Activated CD8-positive, alpha-beta memory T cell treated with anti-CD3 and anti-CD28 coated beads for 36 hours (primary cell): ENCODE data around the gene CNDP1. TPM values are rescaled to one million over a fixed set of nuclear protein-coding genes. Genes with fewer than 3 reads are reported as not detected.
"Not testable (repeated sequence)": the region's sequence is repeated elsewhere in the genome, so short reads cannot be mapped to it uniquely, and the experiment has no call there.

Experiments used
- CTCF ChIA-PET: fragments of 350-600 bp; sonication (Branson Sonifier 250); formaldehyde crosslinking; loops from one replicate; lab custom pipeline; 2021; ENCODE audit warnings: antibody characterized with exemption; lab: Charles Lee
- POLR2A ChIA-PET: fragments of 350-600 bp; sonication (Branson Sonifier 250); formaldehyde crosslinking; loops from one replicate; lab custom pipeline; 2021; ENCODE audit warnings: antibody characterized with exemption; lab: Charles Lee
- total RNA-seq, 2 experiments: library from RNA; stranded (reverse); gene quantifications; one replicate each; pipeline ENCODE4 v1.2.3, GENCODE V29; 2021

The CNDP1 gene
- total RNA-seq, 2 experiments from 2014 or later: not detected

DNA sequence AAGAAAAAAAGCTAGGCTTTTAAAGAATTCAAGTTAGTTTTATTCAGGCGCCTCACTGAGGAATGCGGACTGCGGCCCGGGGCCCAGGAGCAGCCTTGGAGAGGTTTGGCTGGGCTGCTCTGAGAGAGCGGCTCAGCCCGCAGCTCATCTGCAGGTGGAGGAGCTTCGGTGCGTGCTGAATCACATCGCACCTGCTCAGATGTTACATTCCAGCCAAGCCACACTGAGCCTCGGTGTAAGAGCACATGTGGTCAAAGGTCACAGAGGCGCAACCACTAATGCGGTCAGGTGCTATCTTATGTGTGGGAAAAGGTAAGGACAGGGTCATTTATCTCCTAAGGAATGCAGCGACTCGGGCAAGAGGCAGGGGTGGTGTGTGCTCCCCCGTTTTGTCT, 17.1 kb upstream of the CNDP1 start:
- ChIA-PET POLR2A (no interaction called here), CTCF (no interaction called here)

DNA sequence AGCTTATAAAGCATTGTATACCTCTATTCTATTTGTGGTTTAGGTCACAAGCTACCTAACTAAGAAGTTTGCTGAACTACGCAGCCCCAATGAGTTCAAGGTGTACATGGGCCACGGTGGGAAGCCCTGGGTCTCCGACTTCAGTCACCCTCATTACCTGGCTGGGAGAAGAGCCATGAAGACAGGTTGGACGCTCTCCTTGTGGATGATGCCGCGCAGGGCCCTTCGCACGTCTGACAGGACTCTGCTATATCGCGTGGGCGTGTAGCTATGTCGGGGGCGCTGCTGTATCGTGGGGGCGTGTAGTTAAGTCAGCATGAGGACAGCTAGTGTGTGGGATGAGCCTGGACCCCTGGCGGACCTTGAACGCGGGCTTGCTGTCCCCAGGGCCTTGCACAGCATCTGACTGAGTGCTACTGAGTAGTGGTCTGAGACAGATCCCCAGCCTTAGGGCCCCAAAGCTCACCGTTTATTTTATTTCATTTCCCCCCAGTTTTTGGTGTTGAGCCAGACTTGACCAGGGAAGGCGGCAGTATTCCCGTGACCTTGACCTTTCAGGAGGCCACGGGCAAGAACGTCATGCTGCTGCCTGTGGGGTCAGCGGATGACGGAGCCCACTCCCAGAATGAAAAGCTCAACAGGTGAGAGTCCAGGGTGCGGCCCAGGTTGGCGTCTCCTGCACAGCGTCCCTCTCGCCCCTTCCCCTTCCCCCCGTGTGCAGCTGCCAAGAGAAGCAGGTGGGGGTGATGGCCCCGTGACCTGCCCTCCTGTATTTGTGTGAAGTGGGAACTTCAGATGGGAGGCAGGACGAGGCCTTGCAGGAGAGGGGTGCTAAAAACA, 15.6 kb upstream of the CNDP1 start:
- ChIA-PET CTCF (no interaction called here), POLR2A (interaction anchor here (0.6 kb wide), 1 partner anchor 34 kb away, joined by 3 read pairs; no protein-coding TSS in a partner anchor)

DNA sequence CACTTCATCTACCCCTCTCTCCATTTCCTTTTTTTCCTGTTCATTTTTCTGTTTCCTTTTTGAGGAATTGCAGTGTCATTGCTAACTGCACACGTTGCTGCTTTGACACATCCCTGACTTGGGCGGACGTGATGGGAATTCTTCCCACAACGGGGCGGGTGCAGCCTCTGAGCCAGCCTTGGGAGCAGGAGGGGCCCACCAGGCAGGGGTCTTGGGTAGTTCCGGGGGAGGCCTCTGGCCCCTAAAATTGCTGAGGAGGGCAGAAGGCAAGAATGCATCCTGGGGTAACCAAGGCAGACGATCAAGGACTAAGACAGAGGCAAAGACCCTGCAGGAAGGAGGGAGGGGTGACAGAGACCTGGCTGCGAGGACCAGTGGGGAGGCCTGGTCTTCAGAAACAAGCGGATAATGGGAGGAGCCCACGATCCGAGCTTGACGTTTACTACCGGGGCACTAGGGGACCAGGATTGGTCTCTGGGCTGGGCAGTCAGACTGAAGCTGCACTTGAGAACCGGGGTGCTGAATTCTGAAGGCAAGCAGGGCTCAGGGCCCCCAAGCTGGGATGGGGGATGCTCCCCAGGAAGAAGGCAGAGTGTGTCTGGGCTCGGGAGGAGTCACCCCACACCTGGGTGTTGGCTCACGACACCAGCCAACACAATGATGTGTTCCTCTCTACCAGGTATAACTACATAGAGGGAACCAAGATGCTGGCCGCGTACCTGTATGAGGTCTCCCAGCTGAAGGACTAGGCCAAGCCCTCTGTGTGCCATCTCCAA, 14.8 kb upstream of the CNDP1 start:
- ChIA-PET POLR2A (no interaction called here), CTCF (no interaction called here)

DNA sequence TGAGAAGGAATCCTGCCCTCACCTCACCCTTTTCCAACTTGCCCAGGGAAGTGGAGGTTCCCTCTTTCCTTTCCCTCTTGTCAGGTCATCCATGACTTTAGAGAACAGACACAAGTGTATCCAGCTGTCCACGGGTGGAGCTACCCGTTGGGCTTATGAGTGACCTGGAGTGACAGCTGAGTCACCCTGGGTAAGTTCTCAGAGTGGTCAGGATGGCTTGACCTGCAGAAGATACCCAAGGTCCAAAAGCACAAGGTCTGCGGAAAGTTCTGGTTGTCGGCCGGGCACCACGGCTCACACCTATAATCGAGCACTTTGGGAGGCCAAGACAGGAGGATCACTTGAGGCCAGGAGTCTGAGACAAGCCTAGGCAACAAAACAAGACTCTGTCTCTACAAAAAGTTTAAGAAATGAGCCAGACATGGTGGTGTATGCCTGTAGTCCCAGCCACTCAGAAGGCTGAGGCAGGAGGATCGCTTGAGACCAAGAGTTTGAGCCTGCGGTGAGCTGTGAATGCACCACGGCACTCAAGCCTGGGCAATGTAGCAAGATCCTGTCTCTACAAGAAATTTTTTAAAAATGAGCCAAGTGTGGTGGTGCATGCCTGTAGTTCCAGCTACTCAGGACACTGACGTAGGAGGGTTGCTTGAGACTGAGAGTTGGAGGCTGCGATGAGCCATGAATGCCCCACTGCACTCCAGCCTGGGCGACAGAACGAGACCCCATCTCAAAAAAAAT, 14.0 kb upstream of the CNDP1 start:
- POLR2A ChIA-PET: no interaction called here
- CTCF ChIA-PET: no interaction called here

DNA sequence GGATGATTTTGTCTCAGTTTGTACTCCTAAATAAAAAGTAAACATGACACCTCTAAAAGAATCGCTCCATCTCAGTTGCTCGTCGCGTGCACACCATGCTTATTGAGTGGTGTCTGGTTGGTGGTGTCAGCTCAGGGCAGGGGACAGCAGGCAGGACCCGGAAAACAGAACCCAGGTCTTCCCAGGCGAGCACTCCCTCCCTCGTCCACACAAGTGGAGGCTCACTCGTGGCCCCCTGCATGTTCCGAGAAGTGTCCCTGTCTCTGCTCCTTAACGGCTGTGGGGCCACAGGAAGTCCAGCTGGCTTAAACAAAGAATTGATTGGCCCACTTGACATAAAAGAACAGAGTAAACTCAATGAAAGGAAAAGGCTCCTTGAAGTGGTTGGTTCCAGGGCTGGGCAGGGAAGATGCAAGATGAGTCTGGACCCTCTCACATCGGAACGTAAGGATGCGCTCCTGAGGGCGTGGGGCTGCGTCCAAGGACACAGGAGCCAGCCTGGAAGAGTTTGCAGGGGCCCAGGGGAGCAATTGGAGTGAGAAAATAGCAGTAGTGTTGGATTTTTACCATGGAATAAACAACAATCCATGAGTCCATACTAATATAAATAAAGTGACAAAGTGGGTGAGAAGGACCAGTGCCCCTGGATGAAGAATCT, 13.1 kb upstream of the CNDP1 start:
- CTCF ChIA-PET: no interaction called here
- POLR2A ChIA-PET: no interaction called here

DNA sequence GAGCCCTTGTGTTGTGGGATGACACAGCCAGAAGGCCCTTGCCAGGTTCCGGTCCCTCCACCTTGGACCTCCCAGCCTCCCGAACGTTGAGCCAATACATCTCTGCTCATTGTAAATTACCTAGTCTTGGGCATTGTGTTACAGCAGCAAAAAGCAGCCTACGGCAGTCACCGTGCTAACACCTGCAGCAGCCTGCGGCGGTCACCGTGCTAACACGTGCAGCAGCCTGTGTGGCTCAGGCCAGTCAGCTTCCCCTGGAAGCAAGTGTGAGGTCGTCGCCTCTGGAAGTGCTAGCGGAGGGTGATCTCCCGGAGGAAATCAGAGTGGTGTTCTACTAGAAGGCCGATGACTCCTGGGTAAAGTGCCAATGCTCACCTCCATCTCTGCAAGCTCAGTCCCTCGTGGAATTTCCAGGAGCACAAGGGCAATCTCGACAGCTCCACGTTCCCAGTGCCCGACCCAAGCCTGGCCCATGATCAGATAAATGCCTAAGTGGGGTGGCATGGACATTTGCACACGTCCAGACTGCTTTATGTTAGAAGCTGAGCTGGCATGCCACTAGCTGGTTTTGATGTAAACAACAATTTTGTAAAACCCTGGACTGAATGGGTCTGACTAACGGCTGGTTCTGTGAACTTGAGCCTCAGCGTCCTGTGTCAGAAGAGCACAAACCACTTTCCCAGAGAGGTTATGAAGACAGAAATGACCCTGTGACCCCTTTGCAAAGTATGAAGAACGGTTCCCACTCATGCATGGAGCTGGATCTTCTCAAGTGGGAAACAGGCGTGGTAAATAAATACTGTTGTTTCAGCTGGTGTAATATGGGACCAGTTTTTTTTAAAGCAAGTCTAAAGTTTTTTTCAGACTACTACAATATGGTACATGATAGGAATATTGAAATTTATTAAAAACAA, 11.4 kb upstream of the CNDP1 start:
- ChIA-PET POLR2A (no interaction called here), CTCF (no interaction called here)

DNA sequence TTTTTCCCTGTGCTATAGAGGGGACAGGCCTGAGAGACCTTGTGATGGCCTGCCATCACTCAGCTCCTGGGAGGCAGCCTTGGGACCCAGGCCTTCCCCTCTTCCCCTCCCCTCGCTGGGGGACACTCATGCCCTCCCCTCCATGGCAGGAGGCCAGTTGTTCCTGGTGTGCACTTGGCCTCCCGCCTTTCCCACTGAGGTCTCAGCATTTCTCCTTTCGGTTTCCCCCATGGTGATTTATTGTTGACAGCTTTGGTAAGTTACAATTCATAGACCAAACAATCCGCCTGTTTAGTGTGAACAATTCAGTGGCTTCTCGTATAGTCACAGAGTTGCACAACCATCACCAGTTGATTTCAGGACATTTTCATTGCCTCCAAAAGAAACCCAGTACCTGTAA, 10.2 kb upstream of the CNDP1 start:
- ChIA-PET CTCF (no interaction called here), POLR2A (no interaction called here)

DNA sequence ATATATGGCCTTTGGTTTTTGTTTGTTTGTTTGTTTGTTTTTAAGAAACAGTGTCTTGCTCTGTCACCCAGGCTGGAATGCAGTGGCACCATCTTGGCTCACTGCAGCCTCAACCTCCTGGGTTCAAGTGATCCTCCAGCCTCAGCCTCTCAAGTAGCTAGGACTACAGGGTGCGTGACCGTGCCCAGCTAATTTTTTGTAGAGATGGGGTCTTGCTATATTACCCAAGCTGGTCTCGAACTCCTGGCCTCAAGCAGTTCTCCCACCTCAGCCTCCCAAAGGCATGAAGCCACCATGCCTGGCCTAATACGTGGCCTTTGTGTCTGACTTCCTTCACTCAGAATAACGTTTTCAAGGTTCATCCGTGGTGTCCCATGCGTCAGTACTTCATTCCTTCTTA, 9.4 kb upstream of the CNDP1 start:
- CTCF ChIA-PET, POLR2A ChIA-PET: not testable (repeated sequence)

DNA sequence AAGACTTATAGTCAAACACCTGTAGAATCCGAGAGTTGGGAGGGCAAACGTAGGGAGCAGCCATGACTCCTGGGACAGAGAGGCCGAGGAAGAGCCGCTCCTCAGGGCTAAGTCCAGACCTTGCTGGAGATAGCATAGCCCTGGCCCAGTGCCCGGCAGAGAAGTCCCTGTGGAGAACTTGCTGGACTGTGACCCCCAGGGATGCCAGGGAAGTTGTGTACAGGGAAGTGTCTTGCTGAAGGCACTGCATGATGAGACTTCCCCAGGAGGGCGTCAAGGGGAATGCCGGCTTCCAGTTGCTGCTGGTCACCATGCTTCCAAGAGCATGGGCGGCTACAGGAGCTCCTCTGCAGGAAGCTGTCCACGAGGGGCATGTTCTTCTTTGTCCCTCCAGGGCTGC, 8.6 kb upstream of the CNDP1 start:
- ChIA-PET CTCF (interaction anchor here (1.1 kb wide), 1 partner anchor 47 kb away, joined by 3 read pairs; no protein-coding TSS in a partner anchor), POLR2A (no interaction called here)

DNA sequence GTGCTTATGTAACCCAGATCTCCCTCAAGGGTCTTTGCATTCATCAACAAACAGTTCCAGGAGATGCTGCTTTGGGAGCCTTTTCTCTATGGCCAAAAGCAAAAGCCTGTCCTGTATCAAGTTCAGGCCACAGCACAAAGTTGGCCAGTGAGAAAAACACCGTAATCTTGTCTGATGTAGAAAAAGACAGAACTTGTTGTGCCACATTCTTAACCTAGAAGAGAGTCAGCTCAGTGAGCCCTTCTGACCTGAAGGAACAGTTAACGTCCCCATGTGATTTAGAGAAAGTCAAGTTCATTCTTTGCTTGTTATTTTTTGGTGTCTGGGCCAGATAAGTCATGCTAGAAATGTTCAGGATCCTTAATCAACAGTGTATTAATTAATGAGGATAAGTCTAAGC, 7.8 kb upstream of the CNDP1 start:
- CTCF ChIA-PET: interaction anchor here (1.1 kb wide), 1 partner anchor 46 kb away, joined by 3 read pairs; no protein-coding TSS in a partner anchor
- POLR2A ChIA-PET: no interaction called here

DNA sequence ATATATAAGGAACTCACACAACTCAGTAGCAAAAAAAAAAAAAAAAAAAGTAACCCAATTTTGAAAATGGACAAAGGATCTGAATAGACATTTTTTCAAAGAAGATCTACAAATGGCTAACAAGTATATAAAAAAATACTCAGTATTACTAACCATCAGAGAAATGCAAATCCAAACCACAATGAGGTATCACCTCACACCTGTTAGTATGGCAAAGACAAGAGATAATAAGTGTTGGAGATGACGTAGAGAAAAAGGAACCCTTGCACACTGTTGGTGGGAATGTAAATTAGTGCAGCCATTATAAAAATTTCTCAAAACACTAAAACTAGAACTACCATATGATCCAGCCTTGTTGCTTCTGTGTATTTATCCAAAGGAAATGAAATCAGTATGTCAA, 5.8 kb upstream of the CNDP1 start:
- POLR2A ChIA-PET: no interaction called here
- CTCF ChIA-PET: no interaction called here

DNA sequence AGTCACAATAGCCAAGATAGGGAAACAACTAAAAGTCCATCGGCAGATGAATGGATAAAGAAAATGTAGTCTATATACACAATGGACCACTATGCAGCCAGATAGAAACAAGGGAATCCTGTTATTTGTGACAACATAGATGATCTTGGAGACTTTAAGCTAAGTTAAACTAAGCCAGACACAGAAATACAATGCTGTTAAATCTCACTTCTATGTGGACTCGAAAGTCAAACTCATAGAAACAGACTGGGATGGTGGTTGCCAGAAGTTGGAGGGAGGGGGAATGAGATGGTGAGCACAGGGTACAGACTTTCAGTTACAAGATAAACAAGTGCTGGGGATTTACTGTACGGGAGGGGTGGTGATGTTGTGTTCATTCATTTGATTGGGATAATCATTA, 5.4 kb upstream of the CNDP1 start:
- POLR2A ChIA-PET: no interaction called here
- CTCF ChIA-PET: no interaction called here

DNA sequence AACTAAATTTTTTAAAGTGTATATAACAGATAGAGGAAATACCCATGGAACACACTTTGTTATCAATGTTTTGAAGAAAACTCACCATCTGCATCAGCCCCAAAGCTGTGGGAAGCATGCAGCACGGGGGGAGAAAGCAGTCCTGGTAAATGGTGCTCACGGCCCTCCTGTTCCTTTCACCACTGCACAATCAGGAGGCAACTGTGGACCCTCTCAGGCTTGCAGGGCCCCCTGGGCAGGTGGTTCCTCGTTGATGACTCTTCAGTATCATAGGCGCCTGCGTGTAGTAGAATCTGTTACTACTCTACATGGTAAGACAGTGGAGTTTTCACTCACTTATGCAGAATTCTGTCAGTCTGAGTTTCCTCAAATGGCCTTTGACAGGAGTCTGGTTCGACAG, 4.9 kb upstream of the CNDP1 start:
- CTCF ChIA-PET: no interaction called here
- POLR2A ChIA-PET: no interaction called here

DNA sequence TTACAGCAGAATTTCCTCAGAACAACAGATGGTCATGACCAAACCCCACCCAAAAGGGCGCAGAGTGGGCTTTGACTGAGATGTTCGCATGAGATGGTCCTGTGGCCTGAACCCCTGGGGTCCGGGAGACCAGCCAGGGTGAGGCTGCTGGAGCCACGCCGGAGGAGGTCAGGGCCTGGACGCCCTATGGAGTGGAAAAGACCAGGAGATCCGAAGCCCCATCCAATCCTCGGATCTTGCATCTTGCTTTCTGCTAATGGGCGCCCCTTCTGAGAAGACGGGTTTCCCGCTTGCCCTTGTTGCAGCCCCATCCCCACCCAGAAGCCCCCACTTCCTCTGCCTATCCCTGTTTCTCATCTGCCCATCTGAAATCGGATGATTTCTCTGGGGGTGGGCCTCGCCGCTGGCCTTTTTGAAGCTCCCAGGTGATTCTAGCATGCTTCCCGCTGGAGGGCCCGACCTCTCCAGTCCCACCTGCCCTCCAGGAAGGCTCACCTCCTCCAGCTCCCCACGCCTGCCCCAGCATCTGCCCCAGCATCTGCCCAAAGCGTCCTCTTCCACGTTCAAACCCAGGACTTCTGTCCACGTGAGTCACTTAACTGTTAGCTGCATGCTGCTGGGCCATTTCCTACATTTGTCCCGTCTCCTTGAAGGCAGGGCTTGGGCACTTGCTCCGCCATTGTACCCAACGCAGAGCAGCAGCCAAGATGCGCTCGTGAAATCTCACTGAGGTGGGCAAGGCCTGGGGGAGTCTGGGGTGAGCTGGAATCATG, 4.3 kb upstream of the CNDP1 start:
- CTCF ChIA-PET: no interaction called here
- POLR2A ChIA-PET: no interaction called here

DNA sequence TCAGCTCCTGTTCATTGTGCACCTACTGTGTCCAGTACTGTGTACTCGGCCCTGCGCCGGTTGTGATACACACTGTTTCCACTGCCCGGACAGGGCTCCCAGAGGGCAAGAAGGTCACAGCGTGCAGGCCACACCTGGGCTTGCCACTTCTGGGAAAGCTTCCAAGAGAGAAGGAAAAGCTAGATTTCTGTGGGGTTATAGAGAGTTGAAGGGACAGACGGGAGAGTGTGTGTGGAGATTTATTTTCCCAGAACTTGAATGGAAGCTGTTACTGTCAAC, 3.8 kb upstream of the CNDP1 start:
- ChIA-PET CTCF (no interaction called here), POLR2A (no interaction called here)

DNA sequence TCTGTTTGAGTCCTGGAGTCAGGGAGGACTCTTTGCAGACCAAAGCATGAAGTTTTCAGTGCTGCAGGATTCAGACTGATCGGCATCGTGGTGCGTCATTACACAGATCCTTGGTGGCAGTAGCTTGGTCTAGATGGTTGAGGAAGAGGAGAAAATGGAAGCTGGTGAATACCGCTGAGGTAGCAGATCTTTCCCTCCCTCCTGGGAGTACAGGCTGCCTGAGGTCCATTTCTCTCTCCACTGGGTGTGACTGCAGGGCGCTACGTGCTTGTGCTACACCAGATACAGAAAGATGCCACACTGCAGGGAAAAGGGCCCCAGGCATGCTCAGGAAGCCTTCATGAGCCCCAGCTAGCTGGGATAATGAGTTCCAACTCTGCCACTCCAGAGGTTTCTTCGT, 3.3 kb upstream of the CNDP1 start:
- CTCF ChIA-PET: no interaction called here
- POLR2A ChIA-PET: no interaction called here

DNA sequence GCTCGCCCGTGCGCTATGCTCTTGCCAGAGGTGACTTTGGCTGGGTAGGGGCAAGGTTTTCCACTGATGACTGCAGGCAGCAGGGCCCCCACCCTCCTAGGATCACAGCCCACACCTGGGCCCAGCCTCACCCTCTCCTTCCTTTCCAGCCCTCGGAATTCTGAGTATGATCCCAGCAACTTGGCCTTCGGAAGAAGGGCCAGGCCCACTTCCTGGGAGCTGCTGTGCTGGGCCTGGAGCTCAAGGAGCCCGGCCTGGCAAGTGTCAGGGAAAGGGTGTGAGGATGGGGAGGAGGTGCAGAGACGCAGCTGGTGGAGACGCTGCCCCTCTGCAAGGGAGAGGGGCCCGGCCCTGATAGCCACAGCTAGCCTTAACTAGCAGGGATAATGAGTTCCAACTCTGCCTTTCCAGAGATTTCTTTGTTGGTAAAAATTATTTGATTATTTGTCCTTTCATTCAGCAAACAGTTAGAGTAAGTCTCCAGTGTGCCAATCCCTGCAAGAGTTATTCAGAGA, 1.7 kb upstream of the CNDP1 start:
- CTCF ChIA-PET: no interaction called here
- POLR2A ChIA-PET: no interaction called here

DNA sequence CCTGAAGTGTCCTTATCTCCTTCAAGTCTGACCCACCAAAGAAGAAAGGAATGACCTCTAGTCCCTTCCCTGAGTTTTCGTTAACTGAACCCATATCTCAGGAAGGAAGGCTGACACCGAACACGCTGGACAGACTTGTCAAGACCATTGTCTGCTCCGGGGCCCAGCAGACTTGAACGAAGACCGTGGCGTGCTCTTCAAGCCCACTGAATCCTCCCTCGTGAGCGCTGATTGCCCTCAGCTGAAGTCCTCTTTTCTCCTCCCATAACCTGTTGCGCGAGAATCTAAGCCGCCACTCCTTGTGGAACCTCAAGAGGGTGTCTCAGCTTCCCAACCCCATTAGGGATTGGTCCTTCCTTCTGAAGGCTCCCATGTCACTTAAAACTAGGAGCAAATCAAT, 634 bp upstream of the CNDP1 start:
- ChIA-PET POLR2A (no interaction called here), CTCF (no interaction called here)
